Activated CD8-positive, alpha-beta T cell treated with anti-CD3 and anti-CD28 coated beads for 36 hours (primary cell): Measurements from ENCODE around the gene TNNI3K. TPM values are rescaled to one million over a fixed set of nuclear protein-coding genes. Genes with fewer than 3 reads are reported as not detected.

Source experiments
- ATAC-seq: fragments of 200-7000 bp; cut with Tn5 transposase; one replicate; pipeline ENCODE4 v1.10.0; 2021; ENCODE audit warnings: mild to moderate bottlenecking, moderate library complexity
- CTCF ChIA-PET: fragments of 350-600 bp; sonication (Branson Sonifier 250); formaldehyde crosslinking; loops from one replicate; lab custom pipeline; 2021; ENCODE audit warnings: antibody characterized with exemption; lab: Charles Lee
- POLR2A ChIA-PET: fragments of 350-600 bp; sonication (Branson Sonifier 250); formaldehyde crosslinking; loops from one replicate; lab custom pipeline; 2021; ENCODE audit warnings: antibody characterized with exemption; lab: Charles Lee
- DNase-seq: peaks from one replicate; pipeline ENCODE4 v3.0.0-alpha.2; 2020
- H3K27ac Mint-ChIP-seq: one replicate; pipeline ENCODE4 v1.8.0; 2021; ENCODE audit warnings: mild to moderate bottlenecking, mixed read lengths
- H3K27me3 Mint-ChIP-seq: one replicate; pipeline ENCODE4 v1.8.0; 2021; ENCODE audit warnings: mixed read lengths
- H3K36me3 Mint-ChIP-seq: one replicate; pipeline ENCODE4 v1.8.0; 2021; ENCODE audit warnings: low read depth, mixed read lengths
- H3K4me1 Mint-ChIP-seq: one replicate; pipeline ENCODE4 v1.8.0; 2021; ENCODE audit warnings: low read depth, mixed read lengths
- H3K4me3 Mint-ChIP-seq: one replicate; pipeline ENCODE4 v1.8.0; 2021; ENCODE audit warnings: mild to moderate bottlenecking, moderate library complexity, mixed read lengths
- H3K9me3 Mint-ChIP-seq: one replicate; pipeline ENCODE4 v1.8.0; 2021; ENCODE audit warnings: mixed read lengths
- intact Hi-C: fragments of 100-400 bp; cut with micrococcal nuclease; formaldehyde crosslinking; loops from one replicate; pipeline ENCODE4 v1.10.0; 2022
- total RNA-seq, 2 experiments: library from RNA; stranded (reverse); gene quantifications; one replicate each; pipeline ENCODE4 v1.2.3, GENCODE V29; 2021
- TF ChIP-seq, protein P1 (sequence below): fragments of 200-600 bp; IDR thresholded peaks from one replicate; pipeline ENCODE4 v1.8.0; 2022; ENCODE audit warnings: antibody characterized with exemption, mild to moderate bottlenecking

Gene TNNI3K
- total RNA-seq, 2 experiments from 2014 or later: 0.52 TPM; not detected in 1

DNA sequence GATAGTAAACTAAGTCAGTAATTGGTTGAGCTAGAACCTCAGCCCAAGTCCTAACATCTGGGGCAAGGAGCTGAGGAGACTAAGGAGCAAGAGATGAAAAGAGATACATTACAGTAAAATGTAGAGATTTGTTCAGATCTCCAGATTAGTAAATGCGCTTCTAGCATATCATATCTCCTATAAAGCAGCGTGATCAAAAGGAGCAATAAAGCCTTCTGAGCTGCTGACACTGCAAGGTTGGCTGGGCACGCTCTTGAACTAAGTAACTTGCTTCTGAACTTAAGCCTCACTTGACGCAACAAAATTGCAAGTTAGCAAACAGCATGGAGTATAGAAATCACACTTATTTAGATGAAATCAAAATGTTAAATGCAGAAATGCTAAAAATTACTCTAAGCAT, 196.3 kb downstream of the TNNI3K start:
- no peak overlapping the region for H3K4me3 Mint-ChIP-seq
- CTCF ChIA-PET: no interaction called here
- TF ChIP-seq, protein P1, sequence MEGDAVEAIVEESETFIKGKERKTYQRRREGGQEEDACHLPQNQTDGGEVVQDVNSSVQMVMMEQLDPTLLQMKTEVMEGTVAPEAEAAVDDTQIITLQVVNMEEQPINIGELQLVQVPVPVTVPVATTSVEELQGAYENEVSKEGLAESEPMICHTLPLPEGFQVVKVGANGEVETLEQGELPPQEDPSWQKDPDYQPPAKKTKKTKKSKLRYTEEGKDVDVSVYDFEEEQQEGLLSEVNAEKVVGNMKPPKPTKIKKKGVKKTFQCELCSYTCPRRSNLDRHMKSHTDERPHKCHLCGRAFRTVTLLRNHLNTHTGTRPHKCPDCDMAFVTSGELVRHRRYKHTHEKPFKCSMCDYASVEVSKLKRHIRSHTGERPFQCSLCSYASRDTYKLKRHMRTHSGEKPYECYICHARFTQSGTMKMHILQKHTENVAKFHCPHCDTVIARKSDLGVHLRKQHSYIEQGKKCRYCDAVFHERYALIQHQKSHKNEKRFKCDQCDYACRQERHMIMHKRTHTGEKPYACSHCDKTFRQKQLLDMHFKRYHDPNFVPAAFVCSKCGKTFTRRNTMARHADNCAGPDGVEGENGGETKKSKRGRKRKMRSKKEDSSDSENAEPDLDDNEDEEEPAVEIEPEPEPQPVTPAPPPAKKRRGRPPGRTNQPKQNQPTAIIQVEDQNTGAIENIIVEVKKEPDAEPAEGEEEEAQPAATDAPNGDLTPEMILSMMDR: no peak
- intact Hi-C loops: no loop called here
- DNase-seq (no peak), ATAC-seq (no peak)
- H3K36me3 Mint-ChIP-seq: no peaks in the 10 kb centered on the region
- POLR2A ChIA-PET: no interaction called here
- no peaks in the 10 kb centered on the region for H3K9me3 Mint-ChIP-seq
- H3K27ac Mint-ChIP-seq: no peak overlapping the region
- no peaks in the 10 kb centered on the region for H3K4me1 Mint-ChIP-seq
- no peaks in the 10 kb centered on the region for H3K27me3 Mint-ChIP-seq

DNA sequence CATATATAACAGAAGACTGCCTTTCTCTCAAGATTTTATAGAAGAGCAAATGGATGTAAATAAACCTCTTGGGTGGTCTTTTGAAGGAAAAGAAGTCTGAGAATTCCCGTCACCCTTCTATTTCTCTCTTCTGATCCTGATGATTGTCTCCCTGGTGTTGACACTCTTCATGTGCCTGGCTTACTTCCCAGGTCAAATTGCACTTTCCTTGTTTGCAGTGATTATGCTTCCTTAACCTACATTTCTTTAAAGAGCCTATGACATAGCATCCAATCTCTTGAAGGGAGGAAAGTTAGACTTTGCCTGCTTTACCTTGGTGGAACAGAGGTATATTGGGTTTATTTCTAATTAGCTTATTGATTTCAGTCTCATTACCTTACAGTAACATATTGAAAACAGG, 197.1 kb downstream of the TNNI3K start:
- no peak for ATAC-seq
- Mint-ChIP-seq H3K4me1 (no peaks in the 10 kb centered on the region), H3K9me3 (no peaks in the 10 kb centered on the region), H3K36me3 (no peaks in the 10 kb centered on the region), H3K4me3 (no peak overlapping the region), H3K27me3 (no peaks in the 10 kb centered on the region), H3K27ac (no peak overlapping the region)
- ChIA-PET CTCF (no interaction called here), POLR2A (no interaction called here)
- TF ChIP-seq, protein P1: no peak
- DNase-seq: no peak
- intact Hi-C loops: no loop called here

DNA sequence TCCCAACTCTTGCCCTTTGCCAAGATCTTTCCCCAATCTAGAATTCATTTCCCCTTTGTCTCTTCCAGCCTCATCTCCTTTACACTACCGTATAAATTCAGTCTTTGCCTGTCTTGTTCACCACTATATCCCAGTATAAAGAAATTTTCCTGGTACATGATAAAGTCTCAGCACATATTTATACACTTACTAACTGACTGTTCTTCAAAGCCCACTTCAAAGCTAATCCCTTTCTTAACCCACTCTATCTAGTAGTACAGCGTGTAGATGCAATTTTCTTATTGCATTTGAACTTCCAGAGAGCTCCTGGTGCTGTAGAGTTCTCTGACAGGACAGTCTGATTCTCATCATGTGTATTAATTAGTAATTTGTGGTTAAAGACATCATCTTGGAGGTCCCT, 199.1 kb downstream of the TNNI3K start:
- POLR2A ChIA-PET: no interaction called here
- CTCF ChIA-PET: no interaction called here
- DNase-seq (no peak), ATAC-seq (no peak)
- no peak overlapping the region for H3K4me3 Mint-ChIP-seq
- H3K36me3 Mint-ChIP-seq: no peaks in the 10 kb centered on the region
- TF ChIP-seq, protein P1: no peak
- no peak overlapping the region for H3K27ac Mint-ChIP-seq
- intact Hi-C loops: no loop called here
- H3K27me3 Mint-ChIP-seq: no peaks in the 10 kb centered on the region
- no peaks in the 10 kb centered on the region for H3K9me3 Mint-ChIP-seq
- H3K4me1 Mint-ChIP-seq: no peaks in the 10 kb centered on the region

DNA sequence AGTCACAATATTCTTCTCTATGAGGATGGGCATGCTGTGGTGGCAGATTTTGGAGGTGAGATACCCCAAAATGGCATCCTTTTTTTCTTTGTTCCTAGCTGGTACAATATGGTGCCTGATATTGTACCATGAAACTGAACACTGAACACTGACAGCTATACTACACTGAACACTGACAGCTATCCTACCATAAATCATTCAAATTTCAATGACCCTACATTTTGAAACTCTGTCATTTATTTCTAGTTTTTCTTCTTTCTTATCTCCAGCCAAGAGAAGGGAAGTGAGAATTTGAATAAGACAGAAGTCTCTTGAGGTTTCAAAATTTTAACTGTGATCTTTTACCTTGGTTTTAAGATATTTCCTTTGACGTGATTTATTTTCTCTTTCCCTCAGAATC, 200.9 kb downstream of the TNNI3K start:
- POLR2A ChIA-PET: no interaction called here
- Mint-ChIP-seq H3K27me3 (no peaks in the 10 kb centered on the region), H3K9me3 (no peaks in the 10 kb centered on the region), H3K4me1 (no peaks in the 10 kb centered on the region), H3K27ac (no peak overlapping the region), H3K4me3 (no peak overlapping the region), H3K36me3 (no peaks in the 10 kb centered on the region)
- ATAC-seq (no peak), DNase-seq (no peak)
- intact Hi-C loops: no loop called here
- CTCF ChIA-PET: no interaction called here
- TF ChIP-seq, protein P1: no peak

DNA sequence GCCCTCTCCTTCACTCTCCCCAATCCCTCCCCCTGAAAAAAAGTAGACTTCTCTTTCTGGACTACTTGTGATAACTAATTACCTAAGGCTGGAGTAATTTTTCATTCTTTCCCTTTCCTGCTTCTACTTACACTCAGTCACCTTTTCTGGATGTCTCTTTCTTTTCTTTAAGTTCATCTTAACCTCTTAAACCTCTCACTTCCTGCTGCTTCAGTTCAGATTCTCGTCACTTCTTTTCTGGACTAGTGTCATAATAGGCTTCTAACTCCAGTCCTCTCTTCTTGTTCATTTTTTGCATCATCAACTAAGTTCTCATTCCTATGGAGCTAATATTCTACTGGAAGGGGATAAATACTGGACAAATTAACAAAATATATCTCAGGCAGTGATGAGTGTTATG, 201.8 kb downstream of the TNNI3K start:
- ChIA-PET CTCF (interaction anchor here (1.6 kb wide), 1 partner anchor 11 kb away, joined by 4 read pairs; no protein-coding TSS in a partner anchor), POLR2A (no interaction called here)
- TF ChIP-seq, protein P1: no peak
- DNase-seq: no peak
- intact Hi-C loops: no loop called here
- Mint-ChIP-seq H3K27me3 (no peaks in the 10 kb centered on the region), H3K9me3 (no peaks in the 10 kb centered on the region), H3K4me1 (no peaks in the 10 kb centered on the region), H3K36me3 (no peaks in the 10 kb centered on the region), H3K27ac (no peak overlapping the region), H3K4me3 (no peak overlapping the region)
- ATAC-seq: no peak
